HG03139 (cell line): ENCODE measurements around the gene NPNT.

Experiments
- ATAC-seq: cut with Tn5 transposase; IDR thresholded peaks from one replicate; pipeline ENCODE4 v1.9.1; 2021; ENCODE audit not compliant: unreplicated experiment

Gene NPNT

DNA sequence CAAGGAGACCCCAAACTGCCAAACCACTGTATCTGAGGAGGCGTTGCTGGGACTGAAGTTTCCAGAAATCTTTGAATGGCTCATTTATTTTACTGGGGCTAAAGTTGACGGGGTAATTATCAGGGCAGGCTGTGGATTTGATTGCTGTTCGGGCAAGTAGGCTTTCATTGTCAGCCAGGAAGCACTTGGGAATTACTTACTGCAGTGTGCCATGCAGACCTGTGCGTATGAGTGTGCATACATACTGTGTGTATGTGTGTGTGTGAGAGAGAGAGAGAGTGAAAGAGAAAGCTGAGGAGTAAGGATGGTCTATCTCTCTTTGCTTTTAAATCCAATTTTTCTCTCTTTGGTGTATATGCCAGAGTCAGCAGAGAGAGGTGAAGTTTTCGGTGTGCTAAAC lies 122.7 kb downstream of the NPNT start:
- ATAC-seq, result no peak

DNA sequence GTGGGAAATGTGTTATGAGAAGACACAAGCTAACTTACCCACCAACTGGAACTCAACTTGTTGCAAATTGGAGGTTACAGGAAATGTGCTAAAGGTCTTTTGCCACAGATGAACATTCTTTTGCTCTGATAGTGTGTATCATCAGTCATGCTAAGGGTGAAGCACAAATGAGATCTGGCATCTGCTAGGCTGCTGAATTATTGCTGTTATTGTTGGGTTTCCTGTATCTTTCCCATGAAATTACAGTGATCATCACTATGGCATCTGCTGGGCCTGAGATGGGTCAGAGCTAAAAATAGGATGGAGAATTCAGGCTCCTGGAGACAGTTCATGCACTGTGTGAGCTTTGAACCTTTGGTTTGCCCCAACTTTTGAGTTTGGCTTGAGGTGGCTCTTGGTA lies 124.5 kb downstream of the NPNT start:
- ATAC-seq, result no peak
